Measurements from ENCODE around the gene WHRN. TPM values are rescaled to one million over a fixed set of nuclear protein-coding genes. Genes with fewer than 3 reads are reported as not detected.

Gene WHRN
- total and polyA plus RNA-seq, 2 of the 13 experiments (the other 11 are each of a cell fraction or from before 2014, with no cell fraction given): 2.3 to 5.3 TPM

DNA sequence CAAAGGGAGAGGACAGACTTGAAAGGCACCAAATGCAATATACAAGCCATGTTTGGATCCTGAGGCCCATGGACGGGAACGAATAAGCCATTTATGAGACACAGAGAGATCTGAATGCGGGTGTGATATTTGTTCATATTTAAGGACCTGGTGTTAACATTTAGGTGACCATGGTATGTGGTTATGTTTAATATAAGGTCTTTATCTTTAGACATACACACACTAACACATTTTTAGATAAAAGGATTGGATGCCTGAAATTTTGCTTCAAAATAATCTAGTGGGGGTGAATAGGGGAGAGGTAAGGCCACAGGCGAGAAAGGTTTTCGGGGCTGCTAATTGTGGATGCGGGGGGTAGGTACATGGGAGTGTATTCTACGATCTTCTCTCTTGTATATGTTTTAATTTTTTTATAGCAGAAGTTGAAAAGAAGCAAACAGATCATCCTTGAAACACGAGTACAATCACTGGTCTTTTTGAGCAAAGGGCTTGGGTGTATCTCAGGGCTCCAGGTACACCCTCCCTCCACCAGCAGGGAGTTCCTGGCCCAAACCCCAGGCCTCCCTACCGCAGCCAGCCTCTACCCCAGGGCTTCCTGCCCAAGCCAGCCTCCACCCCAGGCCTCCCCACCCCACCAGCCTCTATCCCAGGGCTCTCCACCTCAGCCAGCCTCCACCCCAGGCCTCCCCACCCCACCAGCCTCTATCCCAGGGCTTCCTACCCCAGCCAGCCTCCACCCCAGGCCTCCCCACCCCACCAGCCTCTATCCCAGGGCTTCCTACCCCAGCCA is 129.7 kb downstream of the WHRN start:
- peaks cover 2 to 7% of the 10 kb centered on the region in 2 experiments; a peak in 2 of 5 replicates for H3K36me3 ChIP-seq (replicated peaks in 1 of 2; ENCODE audit: control insufficient read depth in 1 of 2, insufficient read depth in 2 of 2, low read length in 2 of 2)
- POLR2A ChIA-PET: no interaction called here
- H3K27me3 ChIP-seq (ENCODE audit: control insufficient read depth in 1 of 2, insufficient read depth in 2 of 2, low read length in 2 of 2): no peaks in the 10 kb centered on the region
- H3K4me3 ChIP-seq (replicated peaks in 1 of 3; ENCODE audit: insufficient read depth in 1 of 3, low read depth in 2 of 3, low read length in 3 of 3): no peak overlapping the region
- H3K9ac ChIP-seq (ENCODE audit: insufficient read depth, low read depth, low read length): no peak overlapping the region
- FAIRE-seq: no peak
- no peak overlapping the region for H3K4me2 ChIP-seq (ENCODE audit: low read depth, low read length)
- peaks cover 7% of the 10 kb centered on the region for H3K4me1 ChIP-seq (ENCODE audit: insufficient read depth, low read length)
- in situ Hi-C loops (cut with HindIII; ENCODE audit: extremely low pct_ligation_motif_present, low pct_unique_long_range_greater_than_20kb) (no loop called here), intact Hi-C loops (cut with micrococcal nuclease; ENCODE audit: unreplicated experiment) (no loop called here)
- CTCF ChIA-PET (ENCODE audit: low intra/inter-chr PET ratio, low total read pairs): no interaction called here
- H3K9me3 ChIP-seq (ENCODE audit: low read length): no peaks in the 10 kb centered on the region
- TF ChIP-seq U2AF1 (optimal IDR thresholded peaks at IDR 0.05; ENCODE audit: low read depth, low read length) (no peak), BRCA1 (CRISPR knock-in tag; IDR thresholded peaks at IDR 0.05) (no peak), KDM5B (CRISPR knock-in tag; IDR thresholded peaks at IDR 0.05; ENCODE audit: borderline replicate concordance) (no peak), ZNF274 (CRISPR knock-in tag; IDR thresholded peaks at IDR 0.05) (no peak), KDM3A (CRISPR knock-in tag; IDR thresholded peaks at IDR 0.05; ENCODE audit: low read depth) (no peak)
- TF ChIP-seq, protein P1, sequence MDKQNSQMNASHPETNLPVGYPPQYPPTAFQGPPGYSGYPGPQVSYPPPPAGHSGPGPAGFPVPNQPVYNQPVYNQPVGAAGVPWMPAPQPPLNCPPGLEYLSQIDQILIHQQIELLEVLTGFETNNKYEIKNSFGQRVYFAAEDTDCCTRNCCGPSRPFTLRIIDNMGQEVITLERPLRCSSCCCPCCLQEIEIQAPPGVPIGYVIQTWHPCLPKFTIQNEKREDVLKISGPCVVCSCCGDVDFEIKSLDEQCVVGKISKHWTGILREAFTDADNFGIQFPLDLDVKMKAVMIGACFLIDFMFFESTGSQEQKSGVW (CRISPR knock-in tag; IDR thresholded peaks at IDR 0.05; ENCODE audit: borderline replicate concordance): no peak
- BruUV-seq (replicated peaks): no TSS peak
- DNase-seq (ENCODE audit: low spot score): no peak
- no peaks in the 10 kb centered on the region for H4K20me1 ChIP-seq (ENCODE audit: insufficient read depth, low read length)
- no peak overlapping the region for H2AFZ ChIP-seq (ENCODE audit: low read length)
- H3K27ac ChIP-seq (ENCODE audit: extremely low read length, insufficient read depth, low read length): no peak overlapping the region
- 95% methylated on average over 9 of the region's 9 CpGs for WGBS (ENCODE audit: low lambda C conversion rate)
- no peak for ATAC-seq
- H3K79me2 ChIP-seq (ENCODE audit: insufficient read depth, low read length): no peaks in the 10 kb centered on the region

DNA sequence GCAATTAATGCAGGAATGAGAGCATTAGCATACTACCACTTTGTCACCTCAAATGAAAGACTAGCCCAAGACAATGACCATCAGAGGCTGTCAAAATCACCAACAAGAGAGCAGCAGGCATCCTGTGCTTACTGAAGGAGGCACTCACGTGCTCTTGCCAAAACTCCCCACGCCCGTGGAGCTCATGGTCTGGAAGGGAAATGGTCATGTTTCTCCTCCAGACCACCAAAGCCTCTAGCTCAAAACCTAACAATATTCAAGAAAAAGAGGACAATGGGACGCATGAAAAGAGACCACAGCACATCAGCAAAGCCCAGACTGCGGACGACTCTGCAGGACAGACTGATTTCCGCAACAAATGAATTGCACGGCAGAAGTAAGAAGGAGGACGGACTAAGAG is 130.3 kb downstream of the WHRN start:
- Histone ChIP-seq H3K9me3 (ENCODE audit: low read length) (no peaks in the 10 kb centered on the region), H3K27ac (ENCODE audit: extremely low read length, insufficient read depth, low read length) (no peak overlapping the region), H3K4me1 (ENCODE audit: insufficient read depth, low read length) (peaks cover 7% of the 10 kb centered on the region), H3K9ac (ENCODE audit: insufficient read depth, low read depth, low read length) (no peak overlapping the region), H4K20me1 (ENCODE audit: insufficient read depth, low read length) (no peaks in the 10 kb centered on the region), H3K36me3 (replicated peaks in 1 of 2; ENCODE audit: control insufficient read depth in 1 of 2, insufficient read depth in 2 of 2, low read length in 2 of 2) (peaks cover 2 to 7% of the 10 kb centered on the region in 2 experiments; a peak in 2 of 5 replicates), H2AFZ (ENCODE audit: low read length) (no peak overlapping the region), H3K4me3 (replicated peaks in 1 of 3; ENCODE audit: insufficient read depth in 1 of 3, low read depth in 2 of 3, low read length in 3 of 3) (no peak overlapping the region), H3K4me2 (ENCODE audit: low read depth, low read length) (no peak overlapping the region), H3K79me2 (ENCODE audit: insufficient read depth, low read length) (no peaks in the 10 kb centered on the region), H3K27me3 (ENCODE audit: control insufficient read depth in 1 of 2, insufficient read depth in 2 of 2, low read length in 2 of 2) (no peaks in the 10 kb centered on the region)
- ATAC-seq (no peak), FAIRE-seq (no peak), DNase-seq (ENCODE audit: low spot score) (no peak)
- POLR2A ChIA-PET: no interaction called here
- CTCF ChIA-PET (ENCODE audit: low intra/inter-chr PET ratio, low total read pairs): no interaction called here
- in situ Hi-C loops (cut with HindIII; ENCODE audit: extremely low pct_ligation_motif_present, low pct_unique_long_range_greater_than_20kb) (no loop called here), intact Hi-C loops (cut with micrococcal nuclease; ENCODE audit: unreplicated experiment) (no loop called here)
- no TSS peak for BruUV-seq (replicated peaks)
- WGBS (ENCODE audit: low lambda C conversion rate): 93% methylated on average over 9 of the region's 9 CpGs
- no peak for TF ChIP-seq PRMT3 (CRISPR knock-in tag; IDR thresholded peaks at IDR 0.05; ENCODE audit: borderline replicate concordance, low read depth)
- TF ChIP-seq, protein P2, sequence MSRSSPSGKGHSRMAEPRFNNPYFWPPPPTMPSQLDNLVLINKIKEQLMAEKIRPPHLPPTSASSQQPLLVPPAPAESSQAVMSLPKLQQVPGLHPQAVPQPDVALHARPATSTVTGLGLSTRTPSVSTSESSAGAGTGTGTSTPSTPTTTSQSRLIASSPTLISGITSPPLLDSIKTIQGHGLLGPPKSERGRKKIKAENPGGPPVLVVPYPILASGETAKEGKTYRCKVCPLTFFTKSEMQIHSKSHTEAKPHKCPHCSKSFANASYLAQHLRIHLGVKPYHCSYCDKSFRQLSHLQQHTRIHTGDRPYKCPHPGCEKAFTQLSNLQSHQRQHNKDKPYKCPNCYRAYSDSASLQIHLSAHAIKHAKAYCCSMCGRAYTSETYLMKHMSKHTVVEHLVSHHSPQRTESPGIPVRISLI (CRISPR knock-in tag; IDR thresholded peaks at IDR 0.05; ENCODE audit: borderline replicate concordance): no peak
- TF ChIP-seq, protein P3, sequence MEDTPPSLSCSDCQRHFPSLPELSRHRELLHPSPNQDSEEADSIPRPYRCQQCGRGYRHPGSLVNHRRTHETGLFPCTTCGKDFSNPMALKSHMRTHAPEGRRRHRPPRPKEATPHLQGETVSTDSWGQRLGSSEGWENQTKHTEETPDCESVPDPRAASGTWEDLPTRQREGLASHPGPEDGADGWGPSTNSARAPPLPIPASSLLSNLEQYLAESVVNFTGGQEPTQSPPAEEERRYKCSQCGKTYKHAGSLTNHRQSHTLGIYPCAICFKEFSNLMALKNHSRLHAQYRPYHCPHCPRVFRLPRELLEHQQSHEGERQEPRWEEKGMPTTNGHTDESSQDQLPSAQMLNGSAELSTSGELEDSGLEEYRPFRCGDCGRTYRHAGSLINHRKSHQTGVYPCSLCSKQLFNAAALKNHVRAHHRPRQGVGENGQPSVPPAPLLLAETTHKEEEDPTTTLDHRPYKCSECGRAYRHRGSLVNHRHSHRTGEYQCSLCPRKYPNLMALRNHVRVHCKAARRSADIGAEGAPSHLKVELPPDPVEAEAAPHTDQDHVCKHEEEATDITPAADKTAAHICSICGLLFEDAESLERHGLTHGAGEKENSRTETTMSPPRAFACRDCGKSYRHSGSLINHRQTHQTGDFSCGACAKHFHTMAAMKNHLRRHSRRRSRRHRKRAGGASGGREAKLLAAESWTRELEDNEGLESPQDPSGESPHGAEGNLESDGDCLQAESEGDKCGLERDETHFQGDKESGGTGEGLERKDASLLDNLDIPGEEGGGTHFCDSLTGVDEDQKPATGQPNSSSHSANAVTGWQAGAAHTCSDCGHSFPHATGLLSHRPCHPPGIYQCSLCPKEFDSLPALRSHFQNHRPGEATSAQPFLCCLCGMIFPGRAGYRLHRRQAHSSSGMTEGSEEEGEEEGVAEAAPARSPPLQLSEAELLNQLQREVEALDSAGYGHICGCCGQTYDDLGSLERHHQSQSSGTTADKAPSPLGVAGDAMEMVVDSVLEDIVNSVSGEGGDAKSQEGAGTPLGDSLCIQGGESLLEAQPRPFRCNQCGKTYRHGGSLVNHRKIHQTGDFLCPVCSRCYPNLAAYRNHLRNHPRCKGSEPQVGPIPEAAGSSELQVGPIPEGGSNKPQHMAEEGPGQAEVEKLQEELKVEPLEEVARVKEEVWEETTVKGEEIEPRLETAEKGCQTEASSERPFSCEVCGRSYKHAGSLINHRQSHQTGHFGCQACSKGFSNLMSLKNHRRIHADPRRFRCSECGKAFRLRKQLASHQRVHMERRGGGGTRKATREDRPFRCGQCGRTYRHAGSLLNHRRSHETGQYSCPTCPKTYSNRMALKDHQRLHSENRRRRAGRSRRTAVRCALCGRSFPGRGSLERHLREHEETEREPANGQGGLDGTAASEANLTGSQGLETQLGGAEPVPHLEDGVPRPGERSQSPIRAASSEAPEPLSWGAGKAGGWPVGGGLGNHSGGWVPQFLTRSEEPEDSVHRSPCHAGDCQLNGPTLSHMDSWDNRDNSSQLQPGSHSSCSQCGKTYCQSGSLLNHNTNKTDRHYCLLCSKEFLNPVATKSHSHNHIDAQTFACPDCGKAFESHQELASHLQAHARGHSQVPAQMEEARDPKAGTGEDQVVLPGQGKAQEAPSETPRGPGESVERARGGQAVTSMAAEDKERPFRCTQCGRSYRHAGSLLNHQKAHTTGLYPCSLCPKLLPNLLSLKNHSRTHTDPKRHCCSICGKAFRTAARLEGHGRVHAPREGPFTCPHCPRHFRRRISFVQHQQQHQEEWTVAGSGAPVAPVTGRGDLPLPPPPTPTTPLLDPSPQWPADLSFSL (CRISPR knock-in tag; IDR thresholded peaks at IDR 0.05): no peak

All from HepG2 (cell line).